OCI-LY1 (cell line): ENCODE data around the gene DCST2.

Source experiments
- H2AFZ ChIP-seq: fragments of 200-600 bp; sonication (generic), shearing (Covaris generic); 2 replicates; pipeline ENCODE4 v1.6.0; 2014; ENCODE audit warnings: antibody characterized with exemption, mild to moderate bottlenecking, low read length
- H3F3A ChIP-seq: fragments of 200-600 bp; sonication (generic), shearing (Covaris generic); 2 replicates; pipeline ENCODE4 v1.6.0; 2014; ENCODE audit warnings: mild to moderate bottlenecking, antibody characterized with exemption, low read length, moderate library complexity; ENCODE audit not compliant: insufficient read depth
- H3K27ac ChIP-seq: fragments of 200-600 bp; sonication (generic); 2 replicates; pipeline ENCODE4 v1.5.1; 2014; ENCODE audit warnings: low read length, mixed run types, mild to moderate bottlenecking, low read depth; ENCODE audit not compliant: poor library complexity, severe bottlenecking
- H3K27me3 ChIP-seq: fragments of 200-600 bp; sonication (generic); 2 replicates; pipeline ENCODE4 v1.6.0; 2014; ENCODE audit warnings: antibody characterized with exemption, mild to moderate bottlenecking, low read length, moderate library complexity; ENCODE audit not compliant: insufficient read depth
- H3K36me3 ChIP-seq: fragments of 200-600 bp; sonication (generic); 2 replicates; pipeline ENCODE4 v1.6.1; 2014; ENCODE audit warnings: mild to moderate bottlenecking, antibody characterized with exemption, low read length, moderate library complexity, mixed read lengths; ENCODE audit not compliant: insufficient read depth
- H3K4me1 ChIP-seq: fragments of 200-600 bp; sonication (generic); 2 replicates; pipeline ENCODE4 v1.5.1; 2014; ENCODE audit warnings: mild to moderate bottlenecking, low read length, moderate library complexity; ENCODE audit not compliant: insufficient read depth, severe bottlenecking
- H3K4me2 ChIP-seq: fragments of 200-600 bp; sonication (generic), shearing (Covaris generic); 2 replicates; pipeline ENCODE4 v1.6.1; 2014; ENCODE audit warnings: low read length
- H3K4me3 ChIP-seq: fragments of 200-600 bp; sonication (generic); 2 replicates; pipeline ENCODE4 v1.5.1; 2014; ENCODE audit warnings: low read length, low read depth, mild to moderate bottlenecking, mixed read lengths; ENCODE audit not compliant: poor library complexity, severe bottlenecking
- H3K79me2 ChIP-seq: fragments of 200-600 bp; shearing (Covaris generic); 2 replicates; pipeline ENCODE4 v1.6.1; 2016; ENCODE audit warnings: mixed run types, low read length, mixed read lengths; ENCODE audit not compliant: insufficient read depth
- H3K9ac ChIP-seq: fragments of 200-600 bp; sonication (generic), shearing (Covaris generic); 2 replicates; pipeline ENCODE4 v1.6.1; 2014; ENCODE audit warnings: mild to moderate bottlenecking, low read length, mixed read lengths
- H3K9me2 ChIP-seq: fragments of 200-600 bp; sonication (generic), shearing (Covaris generic); 2 replicates; pipeline ENCODE4 v1.6.1; 2014; ENCODE audit warnings: low read depth, mild to moderate bottlenecking, low read length, mixed read lengths
- H3K9me3 ChIP-seq: fragments of 200-600 bp; shearing (Covaris generic); 2 replicates; pipeline ENCODE4 v1.6.1; 2014; ENCODE audit warnings: low read length, mixed read lengths
- H4K20me1 ChIP-seq: fragments of 200-600 bp; sonication (generic), shearing (Covaris generic); 2 replicates; pipeline ENCODE4 v1.6.0; 2016; ENCODE audit warnings: mild to moderate bottlenecking, low read length; ENCODE audit not compliant: insufficient read depth
- EZH2 ChIP-seq: fragments of 200-600 bp; sonication (generic), shearing (Covaris generic); IDR thresholded peaks from 2 replicates; pipeline ENCODE4 v1.8.0; 2017; ENCODE audit warnings: borderline replicate concordance, mixed run types, mild to moderate bottlenecking, antibody characterized with exemption, low read length, moderate library complexity, mixed read lengths
- TF ChIP-seq, protein P1 (sequence below): fragments of 200-600 bp; sonication (generic), shearing (Covaris generic); IDR thresholded peaks from 2 replicates; pipeline ENCODE4 v1.5.1; 2017; ENCODE audit warnings: mild to moderate bottlenecking, antibody characterized with exemption, low read length, moderate library complexity, mixed read lengths

DCST2 gene

GRCh38 chr1:155043301-155043702 lies 9.7 kb upstream of the DCST2 start:
- Histone ChIP-seq H3K4me3 (no peak overlapping the region), H3K9ac (no peak overlapping the region), H3K9me2 (no peaks in the 10 kb centered on the region), H3K27ac (no peak overlapping the region), H3K9me3 (no peaks in the 10 kb centered on the region), H3K4me1 (no peaks in the 10 kb centered on the region), H3K79me2 (no peaks in the 10 kb centered on the region), H4K20me1 (no peaks in the 10 kb centered on the region), H3F3A (no peaks in the 10 kb centered on the region), H3K27me3 (peaks cover 7% of the 10 kb centered on the region), H3K36me3 (no peaks in the 10 kb centered on the region), H3K4me2 (no peak overlapping the region), H2AFZ (no peak overlapping the region)
- TF ChIP-seq, protein P1, sequence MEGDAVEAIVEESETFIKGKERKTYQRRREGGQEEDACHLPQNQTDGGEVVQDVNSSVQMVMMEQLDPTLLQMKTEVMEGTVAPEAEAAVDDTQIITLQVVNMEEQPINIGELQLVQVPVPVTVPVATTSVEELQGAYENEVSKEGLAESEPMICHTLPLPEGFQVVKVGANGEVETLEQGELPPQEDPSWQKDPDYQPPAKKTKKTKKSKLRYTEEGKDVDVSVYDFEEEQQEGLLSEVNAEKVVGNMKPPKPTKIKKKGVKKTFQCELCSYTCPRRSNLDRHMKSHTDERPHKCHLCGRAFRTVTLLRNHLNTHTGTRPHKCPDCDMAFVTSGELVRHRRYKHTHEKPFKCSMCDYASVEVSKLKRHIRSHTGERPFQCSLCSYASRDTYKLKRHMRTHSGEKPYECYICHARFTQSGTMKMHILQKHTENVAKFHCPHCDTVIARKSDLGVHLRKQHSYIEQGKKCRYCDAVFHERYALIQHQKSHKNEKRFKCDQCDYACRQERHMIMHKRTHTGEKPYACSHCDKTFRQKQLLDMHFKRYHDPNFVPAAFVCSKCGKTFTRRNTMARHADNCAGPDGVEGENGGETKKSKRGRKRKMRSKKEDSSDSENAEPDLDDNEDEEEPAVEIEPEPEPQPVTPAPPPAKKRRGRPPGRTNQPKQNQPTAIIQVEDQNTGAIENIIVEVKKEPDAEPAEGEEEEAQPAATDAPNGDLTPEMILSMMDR, result no peak
- TF ChIP-seq EZH2, result no peak

DNA sequence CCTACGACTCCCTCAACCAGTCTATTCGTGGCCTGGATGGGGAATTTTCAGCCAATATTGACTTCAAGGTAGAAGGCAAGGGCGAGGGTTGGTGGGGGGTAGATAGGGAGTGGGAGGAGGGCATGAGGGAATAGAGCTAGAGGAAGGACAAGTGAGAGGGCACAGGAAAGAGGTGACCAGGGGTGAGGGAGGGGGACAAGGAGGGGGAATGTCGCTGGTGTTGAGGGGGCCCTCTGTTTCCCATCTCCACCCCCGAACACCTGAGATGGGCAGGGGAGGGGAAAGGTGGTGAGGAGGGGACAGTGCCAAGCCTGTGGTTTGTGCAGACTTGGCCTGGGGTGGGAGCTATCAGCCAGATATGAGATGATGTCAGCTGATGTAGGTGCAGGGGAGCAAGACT lies 9.2 kb upstream of the DCST2 start:
- Histone ChIP-seq H3K9me2 (no peaks in the 10 kb centered on the region), H4K20me1 (no peaks in the 10 kb centered on the region), H3K79me2 (no peaks in the 10 kb centered on the region), H3K4me3 (no peak overlapping the region), H3K27ac (no peak overlapping the region), H2AFZ (no peak overlapping the region), H3K4me2 (no peak overlapping the region), H3K9me3 (no peaks in the 10 kb centered on the region), H3K4me1 (no peaks in the 10 kb centered on the region), H3K36me3 (no peaks in the 10 kb centered on the region), H3K27me3 (peaks cover 7% of the 10 kb centered on the region), H3F3A (no peaks in the 10 kb centered on the region), H3K9ac (no peak overlapping the region)
- TF ChIP-seq, protein P1, result no peak
- no peak for TF ChIP-seq EZH2

- H3K9me2 ChIP-seq, result no peaks in the 10 kb centered on the region
- H3K4me1 ChIP-seq, result no peaks in the 10 kb centered on the region
- no peak overlapping the region for H3K4me2 ChIP-seq
- no peaks in the 10 kb centered on the region for H3K36me3 ChIP-seq
- H3K27ac ChIP-seq, result no peak overlapping the region
- no peaks in the 10 kb centered on the region for H3F3A ChIP-seq
- H3K79me2 ChIP-seq, result no peaks in the 10 kb centered on the region
- TF ChIP-seq, protein P1, result no peak
- no peak for TF ChIP-seq EZH2
- H4K20me1 ChIP-seq, result no peaks in the 10 kb centered on the region
- no peaks in the 10 kb centered on the region for H3K9me3 ChIP-seq
- no peak overlapping the region for H2AFZ ChIP-seq
- H3K9ac ChIP-seq, result no peak overlapping the region
- no peak overlapping the region for H3K4me3 ChIP-seq
- peaks cover 11% of the 10 kb centered on the region for H3K27me3 ChIP-seq
These were observed 6.9 kb upstream of the DCST2 start for GRCh38 chr1:155040358-155041093.
